Hematopoietic multipotent progenitor cell treated with erythropoietin and hydrocortisone succinate and interleukin-3 and kit ligand, for 6 days (in vitro differentiated cells): ENCODE measurements around the gene NMRAL1.

Source experiments
- DNase-seq: peaks from one replicate; pipeline ENCODE4 v3.0.0-alpha.2; 2015

NMRAL1 gene

GRCh38 chr16:4420505-4421105 is 53.8 kb downstream of the NMRAL1 start:
- no peak for DNase-seq

GRCh38 chr16:4419402-4419959 is 54.9 kb downstream of the NMRAL1 start:
- no peak for DNase-seq

DNA sequence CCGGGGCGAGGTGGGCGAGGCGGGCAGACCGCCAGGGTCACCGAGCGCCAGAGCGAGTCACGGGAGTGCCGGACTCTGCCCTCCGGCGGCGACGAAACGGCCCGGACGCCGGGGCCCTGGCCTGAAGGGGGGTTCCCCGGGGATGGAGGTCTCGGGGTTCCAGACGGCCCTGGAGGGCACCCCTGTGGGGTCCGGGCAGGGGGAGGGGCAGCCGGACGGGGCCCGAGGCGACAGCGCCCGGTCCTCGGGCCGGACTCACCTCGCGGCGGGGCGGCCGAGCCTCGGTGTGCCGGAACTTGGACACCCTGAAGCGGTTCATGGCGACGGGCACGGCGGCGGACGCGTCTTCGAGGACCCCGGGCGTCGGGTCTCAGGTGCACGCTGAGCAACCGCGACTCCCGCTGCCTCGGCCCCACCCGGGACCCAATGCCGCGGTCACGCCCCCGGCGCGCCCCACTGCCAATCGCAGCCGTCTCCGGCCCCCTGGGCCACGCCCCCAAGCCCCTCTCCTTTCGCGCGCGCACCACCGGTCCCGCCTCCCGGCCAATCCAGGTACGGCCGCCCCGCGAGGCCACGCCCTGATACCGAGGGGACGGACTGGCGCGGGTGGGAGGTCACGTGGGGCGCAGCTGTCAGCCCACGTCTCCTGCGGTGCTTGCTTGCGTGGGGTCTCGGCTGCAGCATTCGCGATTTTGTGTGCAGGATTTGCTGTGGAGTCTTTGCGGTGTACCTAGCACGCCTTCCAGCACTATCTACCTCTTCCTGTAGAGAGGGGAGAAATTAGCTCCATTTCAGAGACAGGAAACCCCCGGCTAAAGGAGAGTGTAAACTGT is 58.0 kb downstream of the NMRAL1 start, which contains the start of gene CORO7:
TSS of gene CORO7 (minus strand) at position 397 of the 833 bp plus-strand sequence. CDS start at position 319, 78 bp downstream.
- peak; percentile 97 for DNase-seq

- peak; percentile 78 for DNase-seq
Measured at GRCh38 chr16:4415538-4416199, 58.8 kb downstream of the NMRAL1 start.

DNA sequence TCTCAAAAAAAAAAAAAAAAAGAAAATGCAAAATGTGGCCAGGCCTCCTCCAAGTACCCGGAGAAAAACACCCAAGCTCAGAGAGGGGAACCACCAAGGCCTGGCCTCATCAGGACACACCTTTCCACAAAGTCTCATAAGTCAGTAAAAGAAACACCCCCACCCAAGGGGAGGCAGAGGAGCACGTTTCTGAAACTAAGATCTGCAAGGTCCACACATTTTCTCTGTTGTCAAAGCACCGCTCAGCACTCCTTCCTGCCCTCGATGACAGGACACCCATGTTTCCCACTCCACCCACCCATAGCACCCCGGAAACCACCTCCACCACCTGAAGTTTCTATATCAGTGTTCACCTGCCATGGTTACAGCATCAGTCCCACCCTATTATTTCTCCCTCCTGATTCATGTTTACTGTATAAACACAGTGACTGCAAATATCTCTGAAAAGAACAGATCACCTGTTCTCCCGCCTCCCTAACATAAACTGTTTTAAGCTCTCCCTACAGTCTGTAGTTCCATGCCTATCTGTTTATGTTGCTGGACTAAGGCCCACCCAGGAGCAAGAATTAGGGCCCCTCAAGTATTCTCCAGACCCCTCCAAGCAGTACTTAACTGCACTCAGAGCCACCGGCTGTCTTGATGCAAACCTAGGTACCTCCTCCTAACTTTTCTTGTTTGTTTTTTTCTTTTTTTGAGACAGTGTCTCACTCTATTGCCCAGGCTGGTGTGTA is 60.1 kb downstream of the NMRAL1 start:
- no peak for DNase-seq

DNA sequence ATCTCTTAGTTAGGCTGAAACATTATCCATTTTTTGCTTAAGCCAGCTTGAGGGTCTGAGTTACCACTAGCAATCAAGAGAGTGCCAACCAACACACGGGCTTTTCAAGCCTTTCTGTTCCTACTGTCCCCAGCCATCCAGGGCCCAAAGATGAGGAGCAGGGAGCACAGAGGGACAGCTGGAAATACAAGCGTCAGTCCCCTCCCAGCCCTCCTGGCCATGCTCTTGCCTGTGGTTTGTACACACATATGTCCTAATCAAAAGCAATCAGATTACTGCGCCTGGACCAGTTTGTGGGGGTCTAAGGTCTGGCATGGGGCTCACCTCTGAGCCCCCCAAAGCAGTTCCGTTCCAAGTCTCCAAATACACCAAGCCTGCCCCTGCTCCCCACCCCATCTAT is 61.6 kb downstream of the NMRAL1 start:
- no peak for DNase-seq

- DNase-seq = no peak
Measured at GRCh38 chr16:4412159-4412558, 62.3 kb downstream of the NMRAL1 start.
